Measurements from ENCODE around the gene CMYA5.

CMYA5 gene

GRCh38 chr5:79694652-79695051 lies 5.0 kb downstream of the CMYA5 start:
- Histone ChIP-seq H3K27ac (ENCODE audit: low read depth, low read length) (no peak overlapping the region), H3K79me2 (ENCODE audit: insufficient read depth, low read length) (no peaks in the 10 kb centered on the region), H4K20me1 (ENCODE audit: low read depth, low read length) (no peaks in the 10 kb centered on the region), H3K27me3 (ENCODE audit: low read length) (no peaks in the 10 kb centered on the region), H3K9ac (ENCODE audit: low read length) (no peak overlapping the region), H3K9me3 (ENCODE audit: insufficient read depth, low read length) (no peaks in the 10 kb centered on the region), H3K4me3 (ENCODE audit: insufficient read depth, low read length, poor library complexity, severe bottlenecking) (no peak overlapping the region), H3K4me2 (ENCODE audit: low read depth, low read length, poor library complexity, severe bottlenecking) (no peak overlapping the region), H3F3A (ENCODE audit: insufficient read depth) (no peaks in the 10 kb centered on the region), H2AFZ (ENCODE audit: low read depth, low read length, severe bottlenecking) (no peak overlapping the region), H3K9me2 (replicated peaks; ENCODE audit: insufficient read depth, low read length) (no peaks in the 10 kb centered on the region), H3K36me3 (ENCODE audit: low read length) (no peaks in the 10 kb centered on the region)
- TF ChIP-seq, protein P1, sequence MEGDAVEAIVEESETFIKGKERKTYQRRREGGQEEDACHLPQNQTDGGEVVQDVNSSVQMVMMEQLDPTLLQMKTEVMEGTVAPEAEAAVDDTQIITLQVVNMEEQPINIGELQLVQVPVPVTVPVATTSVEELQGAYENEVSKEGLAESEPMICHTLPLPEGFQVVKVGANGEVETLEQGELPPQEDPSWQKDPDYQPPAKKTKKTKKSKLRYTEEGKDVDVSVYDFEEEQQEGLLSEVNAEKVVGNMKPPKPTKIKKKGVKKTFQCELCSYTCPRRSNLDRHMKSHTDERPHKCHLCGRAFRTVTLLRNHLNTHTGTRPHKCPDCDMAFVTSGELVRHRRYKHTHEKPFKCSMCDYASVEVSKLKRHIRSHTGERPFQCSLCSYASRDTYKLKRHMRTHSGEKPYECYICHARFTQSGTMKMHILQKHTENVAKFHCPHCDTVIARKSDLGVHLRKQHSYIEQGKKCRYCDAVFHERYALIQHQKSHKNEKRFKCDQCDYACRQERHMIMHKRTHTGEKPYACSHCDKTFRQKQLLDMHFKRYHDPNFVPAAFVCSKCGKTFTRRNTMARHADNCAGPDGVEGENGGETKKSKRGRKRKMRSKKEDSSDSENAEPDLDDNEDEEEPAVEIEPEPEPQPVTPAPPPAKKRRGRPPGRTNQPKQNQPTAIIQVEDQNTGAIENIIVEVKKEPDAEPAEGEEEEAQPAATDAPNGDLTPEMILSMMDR (IDR thresholded peaks at IDR 0.05; ENCODE audit: insufficient read depth, low read length, poor library complexity, severe bottlenecking), result no peak
- TF ChIP-seq EZH2phosphoT487 (conservative IDR thresholded peaks at IDR 0.05; ENCODE audit: low read length), result no peak

DNA sequence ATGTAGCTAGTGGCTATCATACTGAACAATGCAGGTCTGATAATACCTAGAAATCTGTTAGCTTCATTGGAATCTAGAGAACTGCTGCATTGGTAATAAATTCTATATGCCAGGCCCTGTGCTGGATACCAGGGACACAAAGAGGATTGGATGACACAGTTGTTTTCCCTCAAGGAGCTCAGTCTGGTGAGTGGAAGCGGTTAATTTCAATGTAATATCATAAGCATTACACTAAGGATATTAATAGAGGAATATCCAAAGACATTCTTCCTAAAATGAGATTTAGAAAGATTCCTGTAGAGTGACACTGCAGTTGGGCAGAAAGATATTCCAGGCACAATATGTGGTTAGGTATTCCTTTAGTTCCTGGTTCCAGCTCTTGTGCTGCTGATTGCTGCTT lies 5.9 kb downstream of the CMYA5 start:
- Histone ChIP-seq H3F3A (ENCODE audit: insufficient read depth) (no peaks in the 10 kb centered on the region), H3K4me3 (ENCODE audit: insufficient read depth, low read length, poor library complexity, severe bottlenecking) (no peak overlapping the region), H3K36me3 (ENCODE audit: low read length) (no peaks in the 10 kb centered on the region), H2AFZ (ENCODE audit: low read depth, low read length, severe bottlenecking) (no peak overlapping the region), H3K79me2 (ENCODE audit: insufficient read depth, low read length) (no peaks in the 10 kb centered on the region), H3K9ac (ENCODE audit: low read length) (no peak overlapping the region), H3K27me3 (ENCODE audit: low read length) (no peaks in the 10 kb centered on the region), H3K9me2 (replicated peaks; ENCODE audit: insufficient read depth, low read length) (no peaks in the 10 kb centered on the region), H3K9me3 (ENCODE audit: insufficient read depth, low read length) (no peaks in the 10 kb centered on the region), H3K4me2 (ENCODE audit: low read depth, low read length, poor library complexity, severe bottlenecking) (no peak overlapping the region), H4K20me1 (ENCODE audit: low read depth, low read length) (no peaks in the 10 kb centered on the region), H3K27ac (ENCODE audit: low read depth, low read length) (no peak overlapping the region)
- TF ChIP-seq, protein P1 (IDR thresholded peaks at IDR 0.05; ENCODE audit: insufficient read depth, low read length, poor library complexity, severe bottlenecking), result no peak
- no peak for TF ChIP-seq EZH2phosphoT487 (conservative IDR thresholded peaks at IDR 0.05; ENCODE audit: low read length)

DNA sequence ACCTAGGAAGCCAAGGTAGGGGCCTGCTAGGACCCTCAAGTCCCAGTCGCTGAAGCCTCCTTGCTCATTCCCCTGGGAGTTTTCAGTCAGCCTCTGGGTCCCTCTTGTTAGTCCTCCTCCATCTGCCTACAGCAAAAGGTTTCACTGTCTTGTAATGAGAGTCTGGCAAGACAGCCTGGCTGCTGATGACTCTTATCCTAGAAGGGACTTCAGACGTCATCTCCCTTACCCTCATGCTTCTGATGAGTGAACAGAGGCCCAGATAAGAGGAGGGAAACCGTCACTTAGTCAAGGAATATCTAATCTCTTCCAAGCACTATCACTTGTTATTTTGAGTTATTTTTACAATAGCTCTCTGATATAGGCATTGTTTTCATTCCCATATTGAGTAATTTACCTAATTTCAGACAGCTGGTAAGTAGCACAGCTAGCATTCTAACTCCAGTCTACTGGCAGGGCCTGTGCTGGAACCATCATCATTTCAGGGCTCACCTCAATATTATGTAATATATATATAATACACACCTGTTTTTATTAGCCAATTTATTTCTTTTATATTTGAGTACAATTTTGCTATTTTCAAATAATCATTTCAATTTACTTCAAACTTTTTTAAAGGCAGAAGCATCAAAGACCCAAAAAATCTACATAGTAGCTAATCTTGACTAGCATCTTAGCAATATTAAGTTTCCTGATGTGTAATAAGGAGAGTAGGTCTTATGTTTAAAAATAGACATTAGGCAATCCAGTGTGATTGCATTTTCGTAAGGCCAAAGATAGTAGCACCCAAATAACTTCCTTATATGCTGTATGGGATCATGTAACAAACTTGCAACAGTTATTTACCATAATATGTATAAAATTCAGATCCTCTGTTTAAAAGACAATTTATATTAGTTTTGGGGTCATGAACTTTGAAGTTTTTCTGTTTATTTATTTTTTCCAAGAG lies 7.9 kb downstream of the CMYA5 start:
- no peak overlapping the region for H2AFZ ChIP-seq (ENCODE audit: low read depth, low read length, severe bottlenecking)
- H3K27me3 ChIP-seq (ENCODE audit: low read length), result no peaks in the 10 kb centered on the region
- H3K9me2 ChIP-seq (replicated peaks; ENCODE audit: insufficient read depth, low read length), result no peaks in the 10 kb centered on the region
- no peak overlapping the region for H3K9ac ChIP-seq (ENCODE audit: low read length)
- H3K4me2 ChIP-seq (ENCODE audit: low read depth, low read length, poor library complexity, severe bottlenecking), result no peak overlapping the region
- no peaks in the 10 kb centered on the region for H3F3A ChIP-seq (ENCODE audit: insufficient read depth)
- H3K27ac ChIP-seq (ENCODE audit: low read depth, low read length), result no peak overlapping the region
- H4K20me1 ChIP-seq (ENCODE audit: low read depth, low read length), result no peaks in the 10 kb centered on the region
- H3K79me2 ChIP-seq (ENCODE audit: insufficient read depth, low read length), result no peaks in the 10 kb centered on the region
- TF ChIP-seq, protein P1 (IDR thresholded peaks at IDR 0.05; ENCODE audit: insufficient read depth, low read length, poor library complexity, severe bottlenecking), result no peak
- no peak for TF ChIP-seq EZH2phosphoT487 (conservative IDR thresholded peaks at IDR 0.05; ENCODE audit: low read length)
- no peaks in the 10 kb centered on the region for H3K36me3 ChIP-seq (ENCODE audit: low read length)
- no peaks in the 10 kb centered on the region for H3K9me3 ChIP-seq (ENCODE audit: insufficient read depth, low read length)
- H3K4me3 ChIP-seq (ENCODE audit: insufficient read depth, low read length, poor library complexity, severe bottlenecking), result no peak overlapping the region

Measured in SU-DHL-6 (cell line).